ENCODE measurements around the gene PRR4.

The PRR4 gene

DNA sequence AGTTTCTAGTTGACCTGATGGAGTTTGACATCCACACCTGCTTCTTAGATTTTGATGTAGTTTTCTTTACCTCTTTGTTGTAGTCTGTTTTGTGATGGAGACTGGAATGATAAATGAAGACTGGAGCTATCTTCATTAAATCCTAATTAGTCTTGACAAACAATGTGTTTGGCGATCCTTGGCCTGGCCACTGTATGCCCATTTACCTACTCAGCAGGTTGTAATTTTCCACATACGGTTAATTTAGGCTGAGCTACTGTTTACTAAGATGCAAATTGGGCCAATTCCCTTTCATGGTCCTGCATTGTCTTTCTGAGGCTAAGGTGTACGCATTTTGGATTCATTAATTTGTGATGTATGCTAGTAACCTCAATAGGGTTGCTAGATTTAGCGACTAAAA lies 46.7 kb downstream of the PRR4 start, which contains the start of gene TAS2R7:
TSS of gene TAS2R7 (minus strand) at position 41 of the 400 bp plus-strand sequence. CDS start 57 bp downstream, outside the sequence.
- peak; percentile 25 for DNase-seq (ENCODE audit: low spot score)

DNA sequence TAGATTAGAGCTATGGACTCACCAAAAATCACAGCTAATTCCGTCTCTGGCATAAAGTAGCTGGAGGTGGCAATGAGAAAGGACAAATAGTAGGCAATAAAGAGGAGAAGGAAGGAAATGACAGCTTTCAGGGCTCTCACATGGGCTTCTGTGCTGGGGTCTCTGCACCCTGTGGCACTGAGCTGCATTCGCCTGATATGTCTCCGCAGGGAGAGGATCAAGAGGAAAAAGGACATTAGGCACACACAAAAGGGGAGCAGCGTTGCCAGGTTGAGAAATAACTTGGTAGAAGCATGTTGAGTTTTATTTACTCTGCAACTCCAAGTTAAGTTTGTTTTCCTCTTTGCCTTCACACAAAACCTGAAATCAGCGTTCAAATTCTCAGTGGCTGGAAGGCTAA lies 47.5 kb downstream of the PRR4 start:
- DNase-seq (ENCODE audit: low spot score): no peak

Small RNA genes lying within 50 kb of the gene (small RNA-seq; reads per million reads assigned to genes)
- gene PRR4: 0 to 0.04 reads per million in 2 experiments

Measured in SK-N-DZ (cell line).